HL-60/S4 treated with retinoic acid at 250 ng/mL for 4 days and 3 days (cell line): ENCODE measurements around the gene CNTN5.
"Not testable (repeated sequence)": the region's sequence is repeated elsewhere in the genome, so short reads cannot be mapped to it uniquely, and the experiment has no call there.

ENCODE experiments used
- in situ Hi-C: fragments of 300-500 bp; cut with MboI; formaldehyde crosslinking; loops from 2 replicates; pipeline ENCODE4 v1.7.0; 2022; ENCODE audit warnings: low sequenced_read_pairs

The CNTN5 gene

GRCh38 chr11:99020352-99021225 lies at the start of gene CNTN5:
Gene CNTN5 (plus strand): TSS chr11:99020949.
- in situ Hi-C loops, result no loop called here

DNA sequence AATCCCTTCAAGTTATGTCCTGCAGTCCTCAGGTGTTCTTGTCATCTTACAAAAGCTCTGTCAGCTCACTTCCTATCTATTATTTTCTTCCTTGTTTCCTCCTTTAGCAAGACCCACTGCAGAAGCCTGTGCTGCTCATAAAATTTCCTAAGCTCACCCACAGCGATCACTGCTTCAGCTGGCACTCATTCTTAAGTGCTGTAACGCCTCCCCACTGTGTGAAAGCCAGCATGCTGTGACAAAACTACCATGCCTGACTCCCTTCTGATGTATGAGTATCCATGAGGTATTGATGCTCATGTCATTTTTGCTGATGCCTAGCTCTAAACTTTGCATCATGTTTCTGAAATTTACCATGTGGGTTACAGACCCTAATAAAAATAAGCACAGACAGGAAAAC lies 41.5 kb upstream of the CNTN5 start:
- in situ Hi-C loops, result no loop called here

GRCh38 chr11:99015634-99016454 lies 4.9 kb upstream of the CNTN5 start:
- in situ Hi-C loops, result no loop called here

DNA sequence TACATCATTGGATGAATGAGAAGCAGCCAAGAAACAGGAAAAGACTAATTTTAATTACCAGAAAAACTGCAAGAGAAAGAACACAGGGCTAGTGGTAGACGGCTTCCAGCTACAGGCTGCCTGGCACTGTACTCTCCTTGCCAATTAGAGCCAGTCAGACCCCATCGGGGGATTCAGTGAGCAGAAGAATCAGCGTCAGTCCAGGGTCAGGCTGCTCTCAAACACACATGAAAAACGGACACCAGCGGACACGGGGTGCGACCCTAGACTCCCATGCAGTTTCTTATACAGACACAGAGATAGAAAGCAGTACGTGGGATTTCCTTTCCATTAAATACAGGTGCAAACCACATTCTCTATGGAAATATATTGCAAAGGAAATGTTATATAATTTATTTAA lies 1.1 kb upstream of the CNTN5 start:
- in situ Hi-C loops, result no loop called here

DNA sequence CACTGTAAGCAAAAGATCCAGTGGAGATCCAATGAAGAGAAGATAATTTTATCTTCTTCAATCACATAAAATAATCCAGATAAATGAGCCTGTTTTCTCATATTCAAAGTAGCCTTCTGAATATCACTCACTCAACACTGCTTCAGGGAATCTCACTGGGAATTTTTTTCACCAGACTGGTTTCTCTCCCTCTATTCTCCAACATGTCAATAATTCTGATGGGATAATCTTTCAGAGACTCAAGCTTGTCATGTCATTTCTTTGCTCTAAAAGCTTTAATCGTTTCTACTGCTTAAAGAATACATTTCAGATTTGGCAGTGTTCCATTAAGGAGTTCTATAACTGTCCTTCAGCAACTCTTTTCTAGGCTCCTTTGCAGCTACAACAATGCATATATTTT lies 16.3 kb downstream of the CNTN5 start:
- in situ Hi-C loops, result no loop called here

DNA sequence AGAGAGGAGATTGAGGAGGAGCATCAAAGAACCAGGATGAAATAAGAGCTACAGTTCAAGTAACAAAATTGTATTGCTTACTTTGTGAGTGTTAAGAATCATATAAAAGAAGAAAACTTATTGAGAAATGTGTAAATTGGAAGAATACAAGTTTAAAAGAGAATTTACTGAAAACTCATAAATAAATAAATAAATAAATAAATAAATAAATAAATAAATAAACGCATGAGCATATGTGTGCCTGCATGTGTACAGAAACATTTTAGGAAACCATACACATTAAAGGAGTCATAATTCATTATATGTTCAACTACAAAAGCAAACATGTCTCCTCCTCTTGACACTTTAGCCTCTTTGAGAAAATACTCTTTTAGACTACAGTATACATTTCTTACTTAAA lies 42.6 kb downstream of the CNTN5 start:
- in situ Hi-C loops, result no loop called here

DNA sequence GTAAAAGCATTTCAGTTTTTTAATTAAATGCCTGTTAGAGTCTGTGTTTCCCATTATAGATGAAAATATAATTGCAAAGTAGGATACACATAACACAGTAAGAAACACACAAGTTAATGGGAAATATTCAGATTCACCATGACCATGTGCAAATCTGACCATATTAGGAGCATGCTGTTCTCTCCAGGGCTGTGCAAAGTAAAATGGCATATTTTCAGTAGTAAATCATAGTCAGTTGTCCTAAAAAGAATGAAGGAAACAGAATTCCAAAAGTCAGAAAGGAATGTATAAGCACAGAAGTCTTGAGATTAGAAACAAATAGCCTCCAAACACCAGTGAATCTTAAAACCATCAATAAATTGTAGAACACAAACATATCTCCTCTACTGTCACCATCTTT lies 44.4 kb downstream of the CNTN5 start:
- in situ Hi-C loops, result no loop called here

GRCh38 chr11:99066618-99067317 lies 46.0 kb downstream of the CNTN5 start:
- in situ Hi-C loops, result no loop called here

- in situ Hi-C loops, result no loop called here
These were observed 48.1 kb downstream of the CNTN5 start for GRCh38 chr11:99068832-99069231.

DNA sequence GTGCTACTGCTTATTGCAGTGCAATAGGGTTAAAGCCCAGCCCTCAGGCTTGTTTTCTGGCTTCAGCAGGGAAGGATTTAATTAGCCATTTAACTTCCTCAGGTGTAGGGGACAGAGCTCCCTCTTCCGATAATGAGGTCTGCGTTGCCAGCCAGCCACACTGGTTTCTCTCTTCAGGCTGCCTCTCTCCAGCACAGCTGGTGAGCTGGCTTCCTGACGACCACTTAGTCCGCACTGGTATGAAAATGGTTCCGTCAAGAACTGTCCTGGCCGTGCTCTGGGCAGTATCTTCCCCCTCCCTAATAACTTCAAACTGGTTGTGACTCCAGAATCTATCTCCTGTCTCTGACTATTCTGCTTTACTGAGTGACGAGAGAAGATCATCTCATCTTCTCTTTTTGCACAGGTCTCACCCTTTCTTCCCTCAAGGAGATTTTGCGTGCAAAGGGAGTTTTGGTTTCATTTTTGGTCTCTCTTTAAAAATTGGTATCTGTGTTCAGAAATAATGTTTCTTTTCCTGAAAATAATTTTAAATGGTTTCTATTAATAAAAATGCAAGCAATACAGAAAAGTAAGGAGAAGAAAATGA lies 49.2 kb downstream of the CNTN5 start:
- in situ Hi-C loops, result no loop called here

DNA sequence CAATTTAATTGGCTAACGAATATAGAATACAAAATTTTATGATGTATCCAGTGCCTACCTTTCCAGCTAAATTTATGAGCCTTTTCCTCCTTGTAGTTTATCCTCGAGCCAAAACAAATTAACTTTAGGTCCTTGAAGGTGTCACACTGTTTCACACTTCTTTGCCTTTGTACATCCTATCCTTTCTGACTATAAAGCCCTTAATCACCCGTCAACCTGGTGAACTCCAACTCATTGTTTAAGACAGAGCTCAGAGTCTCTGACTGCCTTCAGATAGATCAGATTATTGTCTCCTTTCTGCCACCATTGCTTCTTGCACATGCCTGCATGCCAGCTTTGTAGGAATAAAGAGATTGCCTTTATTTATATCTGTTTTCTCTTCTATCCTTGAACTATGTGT lies 58.8 kb downstream of the CNTN5 start:
- in situ Hi-C loops, result no loop called here

DNA sequence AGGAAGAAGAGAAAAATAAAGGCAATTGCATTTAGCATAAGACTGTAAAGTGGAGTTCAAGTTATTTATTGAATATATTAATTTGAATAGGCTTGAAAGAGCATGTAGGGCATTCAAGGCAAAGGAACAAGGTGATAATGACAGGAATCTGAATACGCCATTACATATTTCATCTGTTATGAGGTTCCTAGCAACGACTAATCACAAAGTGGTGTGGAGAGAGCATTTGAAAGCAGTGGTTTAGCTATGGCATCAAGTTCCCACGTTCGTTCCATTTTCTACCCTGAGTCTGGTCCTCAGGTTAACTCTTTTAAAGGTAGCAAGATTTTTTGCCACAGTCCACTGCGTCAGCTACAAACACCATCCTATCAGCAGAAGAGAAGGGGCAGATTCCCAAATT lies 59.4 kb downstream of the CNTN5 start:
- in situ Hi-C loops, result no loop called here

DNA sequence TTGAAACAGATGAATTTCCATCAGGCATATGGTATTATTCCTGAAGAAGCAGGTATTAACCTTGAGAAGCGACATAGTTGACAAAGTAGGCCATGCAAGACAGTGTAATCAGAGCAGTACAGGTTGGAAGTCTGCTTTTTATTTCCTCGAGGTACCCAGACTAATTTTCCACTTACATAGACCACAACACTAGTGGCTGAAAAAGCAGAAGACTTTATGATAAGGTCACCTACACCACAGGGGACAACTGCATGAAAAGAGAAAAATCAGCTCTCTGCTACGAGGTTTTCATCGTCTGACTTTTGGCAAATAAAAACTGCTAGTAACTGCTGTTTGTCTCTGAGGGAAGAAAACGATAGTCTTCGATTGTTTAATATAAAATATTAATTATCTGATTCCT lies 77.5 kb downstream of the CNTN5 start:
- in situ Hi-C loops, result no loop called here

- in situ Hi-C loops, result no loop called here
These were observed 78.0 kb downstream of the CNTN5 start for GRCh38 chr11:99098751-99099150.

GRCh38 chr11:99117603-99118002 lies 96.9 kb downstream of the CNTN5 start:
- in situ Hi-C loops, result no loop called here

GRCh38 chr11:99133862-99134261 lies 113.1 kb downstream of the CNTN5 start:
- in situ Hi-C loops, result not testable (repeated sequence)

- in situ Hi-C loops, result no loop called here
These were observed 114.8 kb downstream of the CNTN5 start for GRCh38 chr11:99135508-99135907.

GRCh38 chr11:99142237-99142636 lies 121.5 kb downstream of the CNTN5 start:
- in situ Hi-C loops, result no loop called here

DNA sequence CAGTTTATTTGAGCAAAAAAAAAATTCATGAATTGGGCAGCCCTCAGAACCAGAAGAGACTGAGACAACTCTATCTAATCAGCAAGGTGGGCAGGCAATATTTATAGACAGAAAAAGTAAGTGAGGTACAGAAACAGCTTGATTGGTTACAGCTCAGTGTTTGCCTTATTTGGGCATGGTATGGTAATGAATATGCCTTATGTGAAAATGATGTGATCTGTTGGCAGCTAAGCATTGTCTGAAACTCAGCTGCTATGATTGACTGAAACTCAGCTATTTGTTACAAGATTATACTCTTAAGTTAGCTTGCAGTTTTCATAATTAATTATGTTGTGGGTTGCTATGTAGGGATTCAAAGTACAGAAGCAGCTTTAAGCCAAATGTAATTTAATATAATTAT lies 127.6 kb downstream of the CNTN5 start:
- in situ Hi-C loops, result no loop called here

- in situ Hi-C loops, result no loop called here
These were observed 133.5 kb downstream of the CNTN5 start for GRCh38 chr11:99154277-99154676.

GRCh38 chr11:99160447-99160846 lies 139.7 kb downstream of the CNTN5 start:
- in situ Hi-C loops, result no loop called here
